Aorta (tissue), 5 donors: ENCODE results near the gene TMEM135. TPM values are rescaled to one million over a fixed set of nuclear protein-coding genes. Genes with fewer than 3 reads are reported as not detected.
A peak's percentile ranks its signal among the peaks of the same experiment; 100 is the strongest.
"Not testable (repeated sequence)": the region's sequence is repeated elsewhere in the genome, so short reads cannot be mapped to it uniquely, and the experiment has no call there.

ENCODE experiments used
- ATAC-seq: fragments of 200-7000 bp; cut with Tn5 transposase; one replicate; pipeline ENCODE4 v1.9.1; 2022; ENCODE audit warnings: moderate library complexity; ENCODE audit not compliant: low FRiP score
- DNase-seq, 2 donors: peaks; one replicate each; pipeline ENCODE4 v3.0.0-alpha.2; 2020
- H3K27ac ChIP-seq, 2 donors: one replicate each; pipeline ENCODE4 v1.5.1; 2013; ENCODE audit warnings: low read length in 2 of 2, mild to moderate bottlenecking in 2 of 2, moderate library complexity in 2 of 2, control low read depth in 1 of 2, inconsistent platforms in 1 of 2, low read depth in 1 of 2
- H3K27me3 ChIP-seq, 2 donors: one replicate each; pipeline ENCODE4 v1.6.1; 2013; ENCODE audit warnings: control low read depth in 1 of 2, low read length in 1 of 2, mild to moderate bottlenecking in 1 of 2, moderate library complexity in 1 of 2; ENCODE audit not compliant: insufficient read depth in 2 of 2, control insufficient read depth in 1 of 2
- H3K36me3 ChIP-seq, 2 donors: one replicate each; pipeline ENCODE4 v1.6.1; 2013; ENCODE audit warnings: control low read depth in 1 of 2, low read length in 1 of 2, mild to moderate bottlenecking in 1 of 2; ENCODE audit not compliant: insufficient read depth in 2 of 2, control insufficient read depth in 1 of 2
- H3K4me1 ChIP-seq, 2 donors: one replicate each; pipeline ENCODE4 v1.6.1; 2013; ENCODE audit warnings: low read length in 2 of 2, control low read depth in 1 of 2, mild to moderate bottlenecking in 1 of 2, moderate library complexity in 1 of 2; ENCODE audit not compliant: insufficient read depth in 2 of 2, control insufficient read depth in 1 of 2
- H3K4me3 ChIP-seq, 2 donors: one replicate each; pipeline ENCODE4 v1.5.1; 2013; ENCODE audit warnings: low read length in 2 of 2, control low read depth in 1 of 2, mild to moderate bottlenecking in 1 of 2
- H3K9me3 ChIP-seq: one replicate; pipeline ENCODE4 v1.6.1; 2013; ENCODE audit warnings: mild to moderate bottlenecking, low read length; ENCODE audit not compliant: control insufficient read depth
- WGBS, 2 donors: extraction: QIAGEN DNeasy Blood & Tissue Kit; methylation state at CpG; one replicate each; pipeline ENCODE4 v1.1.7; 2013; 5-methylcytosine and 5-hydroxymethylcytosine counted together
- intact Hi-C, 2 donors: fragments of 100-400 bp; cut with DNase I; formaldehyde crosslinking; loops; one replicate each; pipeline versions ENCODE4 v1.14.2 to v1.15.0; 2022
- polyA plus RNA-seq, 2 donors: library from polyadenylated mRNA; stranded (reverse); fragments of 200-250 nt; gene quantifications; one replicate each; pipeline ENCODE4 v1.2.3, GENCODE V29; 2013
- total RNA-seq, 2 donors: library from RNA; stranded (reverse); fragmentation: NEBNext Ultra II Directional; extraction: Animal tissue kit (Norgen Biotek cat#: 25700); gene quantifications; one replicate each; pipeline ENCODE4 v1.2.1, GENCODE V29; 2021
- donor health status: healthy with polysubstance abuse.
- donor health status: Bipolar disorder and iron deficiency.
- donor health status: DM: no; HTN: no; CAD: no.
- donor health status: DM: no; HTN: no; CAD: no.
- donor health status: DM: yes; HTN: yes; CAD: no.

Gene TMEM135
- total and polyA plus RNA-seq, 4 donors = 10.6 to 49.0 (median 26.9) TPM

DNA sequence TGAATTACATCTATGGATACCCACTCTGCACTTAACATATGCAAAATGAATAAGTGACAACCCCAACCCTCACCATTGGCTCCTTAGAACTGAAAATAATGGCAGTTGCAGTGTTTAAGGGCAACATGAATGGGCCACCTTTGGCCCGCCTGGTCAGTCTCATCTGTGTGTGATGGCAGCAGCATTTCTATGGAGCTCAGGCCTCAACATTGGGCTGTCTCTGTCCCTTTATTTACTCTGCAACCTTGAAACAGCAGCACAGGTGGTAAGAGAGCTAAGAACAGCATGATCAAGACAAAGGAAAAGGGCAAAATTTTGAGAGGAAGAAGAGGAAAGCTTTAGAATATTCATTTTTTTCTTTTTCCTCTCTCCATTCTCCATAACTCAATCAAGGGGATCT, 38.3 kb upstream of the TMEM135 start:
- no peak for DNase-seq
- WGBS, 2 donors = 97 to 99% methylated on average over 1 of the region's 1 CpG
- Histone ChIP-seq H3K27me3 (no peaks in the 10 kb centered on the region), H3K4me3 (no peak overlapping the region), H3K4me1 (peaks cover 2 to 4% of the 10 kb centered on the region in 2 donors), H3K9me3 (no peaks in the 10 kb centered on the region), H3K36me3 (no peaks in the 10 kb centered on the region), H3K27ac (no peak overlapping the region)
- no peak for ATAC-seq
- intact Hi-C loops = no loop called here

DNA sequence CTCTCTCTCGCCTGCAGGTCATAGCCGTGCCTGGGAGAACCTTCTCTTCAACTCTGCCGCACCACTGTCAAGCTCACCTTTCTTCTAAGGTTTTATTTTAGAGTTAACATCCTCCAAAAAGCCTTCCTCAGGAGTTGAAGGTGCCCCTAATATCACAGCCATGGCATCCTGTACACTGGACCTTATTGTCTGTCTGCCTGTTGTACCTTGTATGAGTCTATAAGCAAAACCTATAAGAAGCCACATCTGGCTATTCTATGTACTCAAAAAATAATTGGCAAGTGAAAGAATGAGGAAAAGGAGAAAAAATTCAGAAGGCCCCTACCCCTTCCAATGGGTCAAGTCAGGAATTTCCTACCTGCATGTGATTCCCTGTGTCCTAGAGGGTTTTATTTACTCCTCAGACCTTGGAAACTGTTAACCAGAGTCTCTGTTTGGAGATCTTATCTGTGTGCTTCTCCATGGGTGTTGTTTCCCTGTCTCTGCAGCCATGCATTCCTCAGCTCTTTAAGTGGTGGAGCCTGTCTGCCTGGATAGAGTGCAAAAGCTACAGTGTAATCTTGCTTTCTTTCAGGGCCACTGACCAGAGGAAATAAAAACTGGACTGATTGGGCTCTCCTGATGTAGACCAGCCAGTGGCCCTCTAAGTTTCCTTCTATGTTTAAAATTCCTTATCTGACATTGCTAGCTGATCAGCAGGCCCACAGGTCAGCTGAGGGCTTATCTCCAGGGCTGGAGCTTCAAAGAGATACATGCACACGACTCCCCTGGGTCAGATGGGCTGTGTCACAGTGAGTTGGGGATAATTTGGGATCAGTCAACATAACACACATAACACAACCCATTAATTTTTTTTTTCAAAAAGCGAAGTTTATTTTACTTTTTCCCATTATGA, 37.6 kb upstream of the TMEM135 start:
- no peaks in the 10 kb centered on the region for H3K9me3 ChIP-seq
- H3K27ac ChIP-seq = peak overlapping the region in 1 of 2 donors; percentile 75
- ATAC-seq (peak; percentile 46), DNase-seq (no peak)
- no peaks in the 10 kb centered on the region for H3K27me3 ChIP-seq
- H3K4me1 ChIP-seq = peaks cover 2 to 4% of the 10 kb centered on the region in 2 donors
- H3K36me3 ChIP-seq = no peaks in the 10 kb centered on the region
- WGBS, 2 donors = 41 to 54% methylated on average over 5 of the region's 5 CpGs
- no peak overlapping the region for H3K4me3 ChIP-seq
- intact Hi-C loops = no loop called here

DNA sequence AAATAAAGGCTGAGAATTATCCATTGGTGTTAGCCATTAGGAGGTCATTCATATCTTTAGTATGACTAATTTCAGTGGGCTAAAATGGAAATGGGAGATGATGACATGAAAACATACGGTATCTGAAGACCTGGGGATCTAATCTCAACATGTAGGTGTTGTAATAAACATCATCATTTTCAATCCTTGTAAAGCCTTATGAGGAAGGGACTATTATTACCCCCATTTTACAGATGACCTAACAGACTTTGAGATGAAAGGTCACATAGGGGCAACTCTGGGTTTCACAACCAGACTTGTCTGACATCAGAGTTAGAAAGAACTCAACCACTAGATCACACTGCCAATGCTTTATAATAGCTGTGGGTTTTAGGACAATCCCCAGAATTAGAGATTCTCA, 34.8 kb upstream of the TMEM135 start:
- 94 to 98% methylated on average over 1 of the region's 1 CpG for WGBS, 2 donors
- DNase-seq (no peak), ATAC-seq (no peak)
- H3K27me3 ChIP-seq = no peaks in the 10 kb centered on the region
- H3K36me3 ChIP-seq = no peaks in the 10 kb centered on the region
- no peak overlapping the region for H3K4me3 ChIP-seq
- intact Hi-C loops = no loop called here
- no peaks in the 10 kb centered on the region for H3K9me3 ChIP-seq
- H3K27ac ChIP-seq = no peak overlapping the region
- H3K4me1 ChIP-seq = peaks cover 4% of the 10 kb centered on the region in 2 donors

DNA sequence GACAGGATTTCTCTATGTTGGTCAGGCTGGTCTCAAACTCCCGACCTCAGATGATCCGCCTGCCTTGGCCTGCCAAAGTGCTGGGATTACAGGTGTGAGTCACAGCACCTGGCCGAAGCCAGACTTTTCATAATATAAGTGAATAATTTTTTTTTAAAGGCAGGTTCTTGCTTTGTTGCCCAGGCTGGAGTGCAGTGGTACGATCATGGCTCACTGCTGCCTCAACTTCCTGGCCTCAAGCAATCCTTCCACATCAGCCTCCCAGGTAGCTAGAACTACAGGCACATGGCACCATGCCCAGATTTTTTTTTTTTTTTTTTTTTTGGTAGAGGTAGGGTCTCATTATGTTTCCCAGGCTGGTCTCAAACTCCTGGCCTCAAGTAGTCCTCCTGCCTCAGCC, 33.5 kb upstream of the TMEM135 start:
- WGBS, 2 donors = 93 to 98% methylated on average over 4 of the region's 4 CpGs
- ATAC-seq, intact Hi-C loops, H3K9me3 ChIP-seq, DNase-seq, H3K4me1 ChIP-seq, H3K27ac ChIP-seq, H3K4me3 ChIP-seq, H3K27me3 ChIP-seq, H3K36me3 ChIP-seq: not testable (repeated sequence)

DNA sequence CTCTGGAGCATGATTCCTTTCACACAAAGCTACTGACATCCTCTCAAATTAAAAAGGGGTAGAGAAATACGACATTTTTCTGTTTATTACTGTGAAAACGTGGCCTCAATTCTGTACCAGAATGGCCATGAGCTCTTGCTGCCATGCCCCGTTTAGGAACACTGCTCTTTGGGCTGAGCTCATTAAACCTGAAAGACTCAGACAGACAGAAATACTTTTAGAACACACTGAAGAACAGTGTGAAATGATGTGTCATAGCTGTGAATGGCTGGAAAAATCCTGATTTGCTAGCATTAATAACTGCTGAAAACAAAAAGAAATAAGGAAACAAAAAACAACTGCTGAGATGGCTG, 32.2 kb upstream of the TMEM135 start:
- ATAC-seq (no peak), DNase-seq (no peak)
- 55 to 60% methylated on average over 3 of the region's 3 CpGs for WGBS, 2 donors
- H3K36me3 ChIP-seq = no peaks in the 10 kb centered on the region
- H3K4me1 ChIP-seq = peaks cover 3 to 5% of the 10 kb centered on the region in 2 donors
- no peaks in the 10 kb centered on the region for H3K9me3 ChIP-seq
- no peak overlapping the region for H3K4me3 ChIP-seq
- no peaks in the 10 kb centered on the region for H3K27me3 ChIP-seq
- no peak overlapping the region for H3K27ac ChIP-seq
- intact Hi-C loops = no loop called here

DNA sequence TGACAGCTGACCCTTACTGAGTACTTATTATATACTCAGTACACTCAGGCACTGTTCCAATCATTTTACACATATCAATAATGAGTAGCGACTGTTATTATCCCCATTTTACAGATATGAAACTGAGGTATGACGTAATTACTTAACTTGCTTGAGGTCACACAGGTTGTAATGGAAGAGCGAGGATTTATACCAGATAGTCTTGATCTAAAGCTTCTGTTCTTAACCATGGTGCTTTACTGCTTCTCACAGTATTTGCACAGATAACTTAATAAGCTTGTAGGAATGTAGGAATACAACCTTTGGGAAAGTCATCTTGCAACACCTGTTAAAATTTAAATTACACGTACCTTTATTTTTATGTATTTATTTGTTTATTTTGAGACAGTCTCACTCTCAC, 31.7 kb upstream of the TMEM135 start:
- DNase-seq (no peak), ATAC-seq (no peak)
- Histone ChIP-seq H3K4me3 (no peak overlapping the region), H3K36me3 (no peaks in the 10 kb centered on the region), H3K4me1 (peaks cover 3 to 5% of the 10 kb centered on the region in 2 donors), H3K27me3 (no peaks in the 10 kb centered on the region), H3K9me3 (no peaks in the 10 kb centered on the region), H3K27ac (no peak overlapping the region)
- WGBS, 2 donors = 95% methylated on average over 4 of the region's 4 CpGs
- intact Hi-C loops = no loop called here

DNA sequence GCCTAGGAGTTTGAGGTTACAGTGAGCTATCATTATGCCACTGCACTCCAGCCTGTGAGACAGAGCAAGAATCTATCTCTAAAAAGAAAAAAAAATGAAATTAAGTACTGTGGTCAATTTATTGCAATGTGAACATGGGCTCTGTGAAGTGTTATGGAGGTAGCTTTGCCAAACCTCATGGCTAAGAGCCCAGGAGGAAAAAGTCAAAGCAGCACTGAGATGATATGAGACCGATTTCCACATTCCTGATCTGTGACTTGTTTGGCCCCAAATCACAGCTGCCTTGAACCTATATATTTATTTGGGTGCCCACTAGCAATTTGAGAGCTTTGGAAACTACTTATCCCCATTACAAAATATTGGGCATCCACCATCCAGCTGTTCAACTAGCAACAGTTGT, 29.8 kb upstream of the TMEM135 start:
- H3K36me3 ChIP-seq = no peaks in the 10 kb centered on the region
- no peak for DNase-seq
- no peak overlapping the region for H3K4me3 ChIP-seq
- intact Hi-C loops = no loop called here
- ATAC-seq = no peak
- H3K27me3 ChIP-seq = no peaks in the 10 kb centered on the region
- no peak overlapping the region for H3K27ac ChIP-seq
- 6 to 9% methylated on average over 1 of the region's 1 CpG for WGBS, 2 donors
- H3K4me1 ChIP-seq = peaks cover 3 to 5% of the 10 kb centered on the region in 2 donors
- no peaks in the 10 kb centered on the region for H3K9me3 ChIP-seq

DNA sequence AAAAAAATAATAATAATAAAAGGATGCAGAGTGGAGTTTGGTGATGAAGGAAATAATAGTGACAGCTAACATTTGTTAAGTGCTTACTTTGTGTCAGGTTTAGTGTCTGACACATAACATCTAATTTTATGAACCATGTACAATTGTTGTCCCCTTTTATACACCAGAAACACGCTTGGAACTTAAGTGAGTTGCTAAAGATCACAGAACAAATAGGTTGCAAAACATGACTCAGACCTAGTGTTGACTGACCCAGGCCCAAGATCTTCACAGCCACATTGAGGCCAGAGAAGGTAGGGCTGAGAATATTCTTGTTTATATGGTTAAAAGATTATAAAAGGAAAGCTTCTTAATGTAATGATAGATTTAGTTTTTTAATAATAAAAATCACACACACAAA, 25.6 kb upstream of the TMEM135 start:
- H3K27ac ChIP-seq = no peak overlapping the region
- no peaks in the 10 kb centered on the region for H3K9me3 ChIP-seq
- WGBS, 2 donors = 83% methylated on average over 1 of the region's 1 CpG
- H3K4me3 ChIP-seq = no peak overlapping the region
- no peaks in the 10 kb centered on the region for H3K27me3 ChIP-seq
- H3K4me1 ChIP-seq = peaks cover 3 to 5% of the 10 kb centered on the region in 2 donors
- DNase-seq = no peak
- no peaks in the 10 kb centered on the region for H3K36me3 ChIP-seq
- intact Hi-C loops = no loop called here
- no peak for ATAC-seq

DNA sequence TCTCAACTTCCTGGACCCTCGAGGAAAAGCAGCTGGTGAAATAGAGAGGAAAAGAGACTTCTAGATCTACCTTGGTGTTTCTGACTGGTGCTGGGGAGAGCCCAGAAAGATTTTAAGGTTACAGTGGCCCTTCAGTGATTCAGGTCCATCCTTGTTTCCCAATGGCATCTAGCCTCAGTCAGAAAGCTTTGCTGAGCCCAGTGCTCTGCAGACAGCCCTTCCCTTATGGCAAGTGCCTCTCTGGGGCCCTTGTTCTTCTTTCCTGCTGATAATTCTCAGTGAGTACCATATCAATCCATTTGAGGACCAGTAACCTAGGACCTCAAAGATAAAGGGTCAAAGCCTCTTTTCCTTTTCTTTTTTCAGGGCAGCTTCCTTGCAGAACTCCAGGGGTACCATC, 25.1 kb upstream of the TMEM135 start:
- no peaks in the 10 kb centered on the region for H3K27me3 ChIP-seq
- no peak overlapping the region for H3K4me3 ChIP-seq
- no peaks in the 10 kb centered on the region for H3K36me3 ChIP-seq
- 77 to 78% methylated on average over 1 of the region's 1 CpG for WGBS, 2 donors
- no peaks in the 10 kb centered on the region for H3K9me3 ChIP-seq
- no peak for DNase-seq
- H3K4me1 ChIP-seq = peaks cover 3 to 5% of the 10 kb centered on the region in 2 donors
- no peak overlapping the region for H3K27ac ChIP-seq
- ATAC-seq = no peak
- intact Hi-C loops = no loop called here
